IMR-90 (cell line): ENCODE results near the gene TTLL9. TPM values are rescaled to one million over a fixed set of nuclear protein-coding genes. Genes with fewer than 3 reads are reported as not detected.

Experiments used
- ATAC-seq: fragments of 200-7000 bp; cut with Tn5 transposase; 2 replicates; pipeline ENCODE4 v1.9.1; 2020; ENCODE audit warnings: low read depth, mild to moderate bottlenecking, moderate library complexity
- BruUV-seq: library from RNA; stranded (reverse); fragments of 400-500 nt; replicated peaks from 2 replicates; lab custom pipeline; 2021; lab: Mats Ljungman, UMichigan
- CTCF ChIA-PET: fragments of 300-600 bp; formaldehyde crosslinking; extraction: SDS; loops from one replicate; lab custom pipeline; 2021; ENCODE audit warnings: antibody characterized with exemption; lab: Yijun Ruan, JAX
- POLR2A ChIA-PET: fragments of 300-600 bp; sonication (Branson Sonifier 250); formaldehyde crosslinking; loops from one replicate; lab custom pipeline; 2022; ENCODE audit warnings: antibody characterized with exemption; ENCODE audit not compliant: unreplicated experiment; lab: Charles Lee
- DNase-seq: peaks from one replicate; pipeline ENCODE4 v3.0.0; 2013
- H2AFZ ChIP-seq: replicated peaks from 2 replicates; pipeline ENCODE3; 2013; ENCODE audit warnings: low read length, mild to moderate bottlenecking; ENCODE audit not compliant: poor library complexity
- H2AK5ac ChIP-seq: 2 replicates; pipeline ENCODE4 v1.6.1; 2013; ENCODE audit warnings: low read depth, low read length, inconsistent platforms
- H2AK9ac ChIP-seq: replicated peaks from 2 replicates; pipeline ENCODE3; 2013; ENCODE audit warnings: mild to moderate bottlenecking, low read depth, low read length, moderate library complexity; ENCODE audit not compliant: poor library complexity
- H2BK120ac ChIP-seq: 2 replicates; pipeline ENCODE4 v1.6.1; 2013; ENCODE audit warnings: low read depth, low read length, inconsistent platforms
- H2BK15ac ChIP-seq: 3 replicates; pipeline ENCODE4 v1.6.1; 2013; ENCODE audit warnings: low read depth, low read length, inconsistent platforms
- H2BK20ac ChIP-seq: 2 replicates; pipeline ENCODE4 v1.6.1; 2013; ENCODE audit warnings: low read depth, mild to moderate bottlenecking, inconsistent platforms, low read length, moderate library complexity
- H2BK5ac ChIP-seq: 2 replicates; pipeline ENCODE4 v1.6.1; 2013; ENCODE audit warnings: mild to moderate bottlenecking, low read depth, low read length, inconsistent platforms; ENCODE audit not compliant: poor library complexity, severe bottlenecking
- H3K14ac ChIP-seq: replicated peaks from 2 replicates; pipeline ENCODE4 v1.6.1; 2013; ENCODE audit warnings: low read depth, low read length, inconsistent platforms
- H3K18ac ChIP-seq: 2 replicates; pipeline ENCODE4 v1.6.1; 2013; ENCODE audit warnings: low read depth, low read length, control low read depth
- H3K23ac ChIP-seq: 2 replicates; pipeline ENCODE4 v1.6.1; 2013; ENCODE audit warnings: low read depth, low read length, inconsistent platforms
- H3K27ac ChIP-seq: 2 replicates; pipeline ENCODE4 v1.5.1; 2013; ENCODE audit warnings: mild to moderate bottlenecking, control low read depth, low read length; ENCODE audit not compliant: insufficient read depth
- H3K27me3 ChIP-seq: 2 replicates; pipeline ENCODE4 v1.6.1; 2013; ENCODE audit warnings: low read length; ENCODE audit not compliant: control insufficient read depth, insufficient read depth
- H3K36me3 ChIP-seq: 2 replicates; pipeline ENCODE4 v1.6.1; 2013; ENCODE audit warnings: low read length, mixed read lengths; ENCODE audit not compliant: control insufficient read depth, insufficient read depth
- H3K4ac ChIP-seq: 2 replicates; pipeline ENCODE4 v1.6.1; 2013; ENCODE audit warnings: low read depth, low read length, inconsistent platforms
- H3K4me1 ChIP-seq: 2 replicates; pipeline ENCODE4 v1.6.1; 2013; ENCODE audit warnings: low read length, mixed read lengths; ENCODE audit not compliant: control insufficient read depth, insufficient read depth
- H3K4me2 ChIP-seq: 2 replicates; pipeline ENCODE4 v1.6.1; 2013; ENCODE audit warnings: low read depth, mild to moderate bottlenecking, control low read depth, low read length, moderate library complexity
- H3K4me3 ChIP-seq: 2 replicates; pipeline ENCODE4 v1.5.1; 2013; ENCODE audit warnings: low read depth, mild to moderate bottlenecking, control low read depth, low read length, moderate library complexity; ENCODE audit not compliant: insufficient read depth
- H3K56ac ChIP-seq: 2 replicates; pipeline ENCODE4 v1.6.1; 2013; ENCODE audit warnings: low read length, inconsistent platforms; ENCODE audit not compliant: insufficient read depth; ENCODE audit errors: extremely low read depth
- H3K79me1 ChIP-seq, 2 experiments: 2 replicates each; pipeline ENCODE4 v1.6.1; 2013; ENCODE audit warnings: low read length in 2 of 2, inconsistent platforms in 1 of 2, low read depth in 1 of 2
- H3K9ac ChIP-seq: 2 replicates; pipeline ENCODE4 v1.6.1; 2013; ENCODE audit warnings: low read depth, low read length, control low read depth
- H3K9me1 ChIP-seq: 2 replicates; pipeline ENCODE4 v1.6.1; 2013; ENCODE audit warnings: low read length, inconsistent platforms; ENCODE audit not compliant: insufficient read depth
- H3K9me3 ChIP-seq: 2 replicates; pipeline ENCODE4 v1.6.1; 2013; ENCODE audit warnings: low read length; ENCODE audit not compliant: control insufficient read depth, insufficient read depth
- H4K20me1 ChIP-seq: 2 replicates; pipeline ENCODE4 v1.6.1; 2013; ENCODE audit warnings: low read length, inconsistent platforms; ENCODE audit not compliant: insufficient read depth
- H4K5ac ChIP-seq: 2 replicates; pipeline ENCODE4 v1.6.1; 2013; ENCODE audit warnings: mild to moderate bottlenecking, low read depth, low read length, control low read depth
- H4K8ac ChIP-seq, 2 experiments: 2 replicates each; pipeline ENCODE4 v1.6.1; 2013; ENCODE audit warnings: low read depth in 2 of 2, low read length in 2 of 2, control low read depth in 1 of 2, inconsistent platforms in 1 of 2
- H4K91ac ChIP-seq: 2 replicates; pipeline ENCODE4 v1.6.1; 2013; ENCODE audit warnings: low read depth, low read length, inconsistent platforms; ENCODE audit not compliant: insufficient read depth
- CHD1 ChIP-seq: IDR thresholded peaks from 2 replicates; pipeline ENCODE4 v1.6.1; 2012; ENCODE audit warnings: low read depth, low read length, improper control_type of control experiment
- POLR2A ChIP-seq: IDR thresholded peaks from 2 replicates; pipeline ENCODE4 v1.6.1; 2012; ENCODE audit warnings: mild to moderate bottlenecking, low read depth, low read length
- RAD21 ChIP-seq: IDR thresholded peaks from 2 replicates; pipeline ENCODE4 v1.6.1; 2012; ENCODE audit warnings: low read length, improper control_type of control experiment
- WGBS, 2 experiments: methylation state at CpG; one replicate each; pipeline versions ENCODE4 v1.1.5 to v1.1.7; 2013; ENCODE audit warnings: missing lambda C conversion rate in 2 of 2; ENCODE audit not compliant: insufficient read length in 1 of 2; ENCODE audit errors: extremely low coverage in 2 of 2; 5-methylcytosine and 5-hydroxymethylcytosine counted together
- dilution Hi-C: fragments of 300-500 bp; cut with HindIII; formaldehyde crosslinking; loops from one replicate; pipeline ENCODE4 v1.14.3; 2018; ENCODE audit warnings: low sequenced_read_pairs; ENCODE audit not compliant: unreplicated experiment
- in situ Hi-C: fragments of 300-500 bp; cut with MboI; formaldehyde crosslinking; loops from 3 replicates; pipeline ENCODE4 v1.14.3; 2019; ENCODE audit warnings: low sequenced_read_pairs, inconsistent platforms, mixed read lengths
- intact Hi-C: fragments of 100-400 bp; cut with micrococcal nuclease; formaldehyde crosslinking; loops from 2 replicates; pipeline ENCODE4 v1.10.0; 2022
- polyA plus RNA-seq, 3 experiments: library from polyadenylated mRNA; depleted of rRNA; stranded (reverse); fragments of >200 nt; gene quantifications; 2 replicates each; pipeline ENCODE4 v1.2.3, GENCODE V29; 2012; ENCODE audit warnings: low replicate concordance in 1 of 3
- total RNA-seq: library from RNA; depleted of rRNA; stranded (reverse); fragments of >200 nt; gene quantifications from 2 replicates; pipeline ENCODE4 v1.2.3, GENCODE V29; 2012

Gene TTLL9
- total and polyA plus RNA-seq, 2 of the 4 experiments (the other 2 are of a cell fraction): not detected

- no peak for TF ChIP-seq CHD1
Observed at GRCh38 chr20:31909253-31910070, 39.0 kb downstream of the TTLL9 start (continued).

- Histone ChIP-seq H3K9ac (no peak overlapping the region), H2AK9ac (no peak overlapping the region), H3K56ac (no peak overlapping the region), H3K36me3 (no peaks in the 10 kb centered on the region), H3K4me1 (no peaks in the 10 kb centered on the region), H3K27ac (no peak overlapping the region), H2AFZ (peak overlapping the region; percentile 7), H3K14ac (no peak overlapping the region), H3K4me3 (no peak overlapping the region), H3K9me3 (no peaks in the 10 kb centered on the region), H3K4ac (no peak overlapping the region), H4K91ac (no peak overlapping the region), H3K79me1 (no peaks in the 10 kb centered on the region), H3K27me3 (peaks cover 35% of the 10 kb centered on the region), H2BK20ac (no peak overlapping the region), H4K8ac (no peak overlapping the region), H3K18ac (no peak overlapping the region), H3K9me1 (no peaks in the 10 kb centered on the region; the same call in 1 of the 2 replicates), H4K5ac (no peak overlapping the region), H3K23ac (no peak overlapping the region), H3K4me2 (no peak overlapping the region), H4K20me1 (no peaks in the 10 kb centered on the region), H2BK120ac (no peak overlapping the region), H2BK5ac (no peak overlapping the region), H2AK5ac (no peak overlapping the region), H2BK15ac (no peak overlapping the region)
- intact Hi-C loops (no loop called here), in situ Hi-C loops (no loop called here), dilution Hi-C loops (no loop called here)
- no TSS peak for BruUV-seq
- ChIA-PET POLR2A (no interaction called here), CTCF (no interaction called here)
- DNase-seq (no peak), ATAC-seq (no peak)
- WGBS, 2 experiments: 45% methylated on average over 3 of the region's 4 CpGs; no CpG with 5 or more reads in 1 of the 2 experiments
- TF ChIP-seq POLR2A (no peak), RAD21 (no peak)
Observed at GRCh38 chr20:31910071-31910803, 39.8 kb downstream of the TTLL9 start.
